Measurements from ENCODE around the gene MYO9A.

DNA sequence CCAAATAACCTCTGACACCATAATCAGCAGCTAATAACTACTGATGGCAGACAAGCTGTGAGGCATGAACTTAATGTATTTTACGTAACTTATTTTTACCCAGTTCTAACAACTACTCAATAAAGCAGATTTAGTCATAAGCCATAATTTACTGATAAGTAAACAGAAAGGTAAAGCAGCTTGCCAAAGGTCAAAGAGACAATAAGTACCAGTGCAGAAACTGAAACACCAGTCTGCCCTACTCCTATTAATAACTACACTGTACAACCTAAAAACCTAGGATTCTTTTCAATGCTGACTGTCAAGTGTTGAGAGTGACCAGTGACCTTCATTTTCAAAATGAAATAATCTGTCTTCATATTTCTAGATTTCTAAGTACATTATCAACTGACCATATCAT lies 155.4 kb downstream of the MYO9A start:
- TF ChIP-seq, protein P1, sequence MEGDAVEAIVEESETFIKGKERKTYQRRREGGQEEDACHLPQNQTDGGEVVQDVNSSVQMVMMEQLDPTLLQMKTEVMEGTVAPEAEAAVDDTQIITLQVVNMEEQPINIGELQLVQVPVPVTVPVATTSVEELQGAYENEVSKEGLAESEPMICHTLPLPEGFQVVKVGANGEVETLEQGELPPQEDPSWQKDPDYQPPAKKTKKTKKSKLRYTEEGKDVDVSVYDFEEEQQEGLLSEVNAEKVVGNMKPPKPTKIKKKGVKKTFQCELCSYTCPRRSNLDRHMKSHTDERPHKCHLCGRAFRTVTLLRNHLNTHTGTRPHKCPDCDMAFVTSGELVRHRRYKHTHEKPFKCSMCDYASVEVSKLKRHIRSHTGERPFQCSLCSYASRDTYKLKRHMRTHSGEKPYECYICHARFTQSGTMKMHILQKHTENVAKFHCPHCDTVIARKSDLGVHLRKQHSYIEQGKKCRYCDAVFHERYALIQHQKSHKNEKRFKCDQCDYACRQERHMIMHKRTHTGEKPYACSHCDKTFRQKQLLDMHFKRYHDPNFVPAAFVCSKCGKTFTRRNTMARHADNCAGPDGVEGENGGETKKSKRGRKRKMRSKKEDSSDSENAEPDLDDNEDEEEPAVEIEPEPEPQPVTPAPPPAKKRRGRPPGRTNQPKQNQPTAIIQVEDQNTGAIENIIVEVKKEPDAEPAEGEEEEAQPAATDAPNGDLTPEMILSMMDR (IDR thresholded peaks at IDR 0.05) = no peak
- TF ChIP-seq POLR2AphosphoS5 (IDR thresholded peaks at IDR 0.05; ENCODE audit: low read depth, low read length) (no peak), REST (IDR thresholded peaks at IDR 0.05; ENCODE audit: insufficient read depth in 1 of 2, low read depth in 2 of 2, low read length in 1 of 2) (no peak)

Measured in Panc1 (cell line).